Psoas muscle (tissue), 8 donors: ENCODE measurements around the gene LRRC4C. TPM values are rescaled to one million over a fixed set of nuclear protein-coding genes. Genes with fewer than 3 reads are reported as not detected.

Source experiments
- ATAC-seq, 4 donors: fragments of 200-7000 bp; cut with Tn5 transposase; one replicate each; pipeline ENCODE4 v1.9.1; 2020; ENCODE audit warnings: moderate library complexity in 3 of 4, mild to moderate bottlenecking in 2 of 4
- DNase-seq, 2 donors: peaks; one replicate each; pipeline ENCODE4 v3.0.0-alpha.2; 2020
- H3K27ac ChIP-seq: fragments of 200-600 bp; one replicate; pipeline ENCODE4 v1.8.0; 2022
- H3K27me3 ChIP-seq, 3 donors: fragments of 200-600 bp in 1 of 3; one replicate each; pipeline versions ENCODE4 v1.6.1 to v1.8.0; 2013 to 2022; ENCODE audit warnings: low read length in 2 of 3, mild to moderate bottlenecking in 2 of 3, moderate library complexity in 1 of 3; ENCODE audit not compliant: insufficient read depth in 3 of 3
- H3K36me3 ChIP-seq, 2 donors: fragments of 200-600 bp in 1 of 2; one replicate each; pipeline versions ENCODE4 v1.6.1 to v1.8.0; 2013 to 2022; ENCODE audit warnings: low read depth in 1 of 2, mild to moderate bottlenecking in 1 of 2, moderate library complexity in 1 of 2; ENCODE audit not compliant: insufficient read depth in 1 of 2
- H3K4me1 ChIP-seq: fragments of 200-600 bp; one replicate; pipeline ENCODE4 v1.8.0; 2022
- H3K4me3 ChIP-seq: fragments of 200-600 bp; one replicate; pipeline ENCODE4 v1.8.0; 2022; ENCODE audit warnings: mild to moderate bottlenecking
- H3K9me3 ChIP-seq: fragments of 200-600 bp; one replicate; pipeline ENCODE4 v1.8.0; 2022
- WGBS, 3 donors: extraction: QIAGEN DNeasy Blood & Tissue Kit; methylation state at CpG; one replicate each; pipeline versions ENCODE4 v1.1.6 to v1.1.7; 2013; 5-methylcytosine and 5-hydroxymethylcytosine counted together
- intact Hi-C, 2 donors: fragments of 100-400 bp; cut with DNase I; formaldehyde crosslinking; loops; one replicate each; pipeline versions ENCODE4 v1.11.0 to v1.14.2; 2022
- polyA plus RNA-seq, 3 donors: library from polyadenylated mRNA; stranded (reverse); fragments of 200-250 nt; gene quantifications; one replicate each; pipeline ENCODE4 v1.2.3, GENCODE V29; 2013
- total RNA-seq, 4 donors: library from RNA; stranded (reverse); fragmentation: NEBNext Ultra II Directional in 2 of 4; extraction: Animal tissue kit (Norgen Biotek cat#: 25700) in 2 of 4; gene quantifications; one replicate each; pipeline versions ENCODE4 v1.2.1 to v1.2.4, GENCODE V29; 2021 to 2023
- TF ChIP-seq, protein P1 (sequence below): fragments of 200-600 bp; IDR thresholded peaks from one replicate; pipeline ENCODE4 v1.8.0; 2022; ENCODE audit warnings: antibody characterized with exemption
- donor health status: healthy with polysubstance abuse.
- donor health status: DM: no; HTN: no; CAD: no; lungs with moderate emphysema.
- donor health status: Bipolar disorder and iron deficiency.
- donor health status: healthy.
- donor health status: DM: yes; HTN: yes; CAD: no.
- donor health status: DM: no; HTN: no; CAD: no.
- donor health status: DM: no; HTN: no; CAD: no.
- donor health status: DM: yes; HTN: yes; CAD: no.

Gene LRRC4C
- total and polyA plus RNA-seq, 7 donors, result 0.04 to 0.34 (median 0.12) TPM; not detected in 1

DNA sequence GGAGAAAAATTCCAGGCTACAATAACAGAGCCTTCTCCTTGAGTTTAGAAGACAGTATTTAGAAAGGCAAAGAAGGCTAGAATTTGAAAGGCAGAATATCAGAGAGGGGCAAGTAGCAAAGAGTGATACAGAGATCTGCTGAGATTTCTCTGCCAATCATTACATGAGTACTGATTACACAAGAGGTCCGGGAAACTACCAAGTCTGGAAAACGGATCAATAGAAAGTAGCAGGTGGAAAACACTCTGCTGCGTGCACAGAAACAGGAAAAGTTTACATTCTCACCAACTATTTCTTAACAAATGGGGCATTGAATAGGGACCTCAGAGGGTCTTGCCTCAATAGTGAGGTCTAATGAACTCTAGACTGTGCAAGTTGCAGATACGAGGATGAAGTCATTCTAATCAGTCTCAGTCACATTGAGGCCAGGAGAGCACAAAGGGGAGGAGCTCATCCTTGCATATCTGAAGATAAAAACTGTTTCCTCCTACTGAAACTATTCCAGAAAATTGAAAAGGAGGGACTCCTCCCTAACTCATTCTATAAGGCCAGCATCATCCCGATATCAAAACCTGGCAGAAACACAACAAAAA lies 1099.2 kb downstream of the LRRC4C start:
- ATAC-seq (no peak), DNase-seq (no peak)
- WGBS, 3 donors, result 75 to 76% (median 76%) methylated on average over 5 of the region's 5 CpGs
- no peaks in the 10 kb centered on the region for H3K9me3 ChIP-seq
- no peak overlapping the region for H3K4me3 ChIP-seq
- H3K36me3 ChIP-seq, result no peaks in the 10 kb centered on the region
- no peaks in the 10 kb centered on the region for H3K4me1 ChIP-seq
- H3K27ac ChIP-seq, result no peak overlapping the region
- TF ChIP-seq, protein P1, sequence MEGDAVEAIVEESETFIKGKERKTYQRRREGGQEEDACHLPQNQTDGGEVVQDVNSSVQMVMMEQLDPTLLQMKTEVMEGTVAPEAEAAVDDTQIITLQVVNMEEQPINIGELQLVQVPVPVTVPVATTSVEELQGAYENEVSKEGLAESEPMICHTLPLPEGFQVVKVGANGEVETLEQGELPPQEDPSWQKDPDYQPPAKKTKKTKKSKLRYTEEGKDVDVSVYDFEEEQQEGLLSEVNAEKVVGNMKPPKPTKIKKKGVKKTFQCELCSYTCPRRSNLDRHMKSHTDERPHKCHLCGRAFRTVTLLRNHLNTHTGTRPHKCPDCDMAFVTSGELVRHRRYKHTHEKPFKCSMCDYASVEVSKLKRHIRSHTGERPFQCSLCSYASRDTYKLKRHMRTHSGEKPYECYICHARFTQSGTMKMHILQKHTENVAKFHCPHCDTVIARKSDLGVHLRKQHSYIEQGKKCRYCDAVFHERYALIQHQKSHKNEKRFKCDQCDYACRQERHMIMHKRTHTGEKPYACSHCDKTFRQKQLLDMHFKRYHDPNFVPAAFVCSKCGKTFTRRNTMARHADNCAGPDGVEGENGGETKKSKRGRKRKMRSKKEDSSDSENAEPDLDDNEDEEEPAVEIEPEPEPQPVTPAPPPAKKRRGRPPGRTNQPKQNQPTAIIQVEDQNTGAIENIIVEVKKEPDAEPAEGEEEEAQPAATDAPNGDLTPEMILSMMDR, result no peak
- intact Hi-C loops, result no loop called here
- H3K27me3 ChIP-seq, result no peaks in the 10 kb centered on the region

DNA sequence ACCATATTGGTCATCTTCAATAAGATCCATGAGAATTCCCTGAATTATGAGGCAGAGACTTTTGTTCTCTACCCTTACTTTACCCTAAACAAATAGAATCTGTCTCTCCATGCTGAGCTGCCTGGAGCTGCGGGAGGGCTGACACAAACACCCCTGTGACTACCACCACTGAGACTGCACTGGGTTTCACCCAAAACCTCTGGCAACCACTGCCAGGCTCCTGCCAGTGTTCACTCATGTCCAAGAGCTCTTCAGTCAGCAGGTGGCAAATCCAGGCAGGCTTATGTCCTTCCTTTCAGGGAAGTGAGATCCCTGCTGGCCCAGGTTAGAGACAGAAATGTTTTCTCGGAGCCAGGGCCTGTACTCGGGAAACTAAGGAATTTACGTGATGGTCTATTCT lies 1105.3 kb downstream of the LRRC4C start:
- 87 to 94% (median 92%) methylated on average over 4 of the region's 4 CpGs for WGBS, 3 donors
- ATAC-seq, result no peak
- no peak for DNase-seq
- H3K36me3 ChIP-seq, result no peaks in the 10 kb centered on the region
- no peaks in the 10 kb centered on the region for H3K9me3 ChIP-seq
- no peak overlapping the region for H3K4me3 ChIP-seq
- intact Hi-C loops, result no loop called here
- no peak overlapping the region for H3K27ac ChIP-seq
- TF ChIP-seq, protein P1, result no peak
- H3K27me3 ChIP-seq, result no peaks in the 10 kb centered on the region
- H3K4me1 ChIP-seq, result no peaks in the 10 kb centered on the region

DNA sequence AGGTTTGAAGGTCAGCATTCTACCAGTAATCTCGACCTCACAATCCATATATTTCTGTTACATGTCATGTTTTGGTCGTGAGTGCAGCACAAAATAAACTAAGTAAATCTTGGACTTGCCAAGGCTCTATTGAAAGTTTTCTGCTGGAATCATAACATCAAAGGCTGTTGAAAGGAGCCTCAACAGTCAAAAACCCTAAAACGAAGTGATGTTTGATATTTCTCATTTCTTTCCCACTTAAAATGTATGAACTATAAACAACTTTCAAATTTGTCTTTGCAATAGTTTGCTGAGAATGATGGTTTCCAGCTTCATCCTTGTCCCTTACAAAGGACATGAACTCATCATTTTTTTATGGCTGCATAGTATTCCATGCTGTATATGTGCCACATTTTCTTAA lies 1118.5 kb downstream of the LRRC4C start:
- 57 to 60% (median 60%) methylated on average over 3 of the region's 3 CpGs for WGBS, 3 donors
- TF ChIP-seq, protein P1, result no peak
- H3K27me3 ChIP-seq, result no peaks in the 10 kb centered on the region
- ATAC-seq (no peak), DNase-seq (no peak)
- no peaks in the 10 kb centered on the region for H3K4me1 ChIP-seq
- no peaks in the 10 kb centered on the region for H3K36me3 ChIP-seq
- intact Hi-C loops, result no loop called here
- H3K27ac ChIP-seq, result no peak overlapping the region
- H3K9me3 ChIP-seq, result no peaks in the 10 kb centered on the region
- H3K4me3 ChIP-seq, result no peak overlapping the region

DNA sequence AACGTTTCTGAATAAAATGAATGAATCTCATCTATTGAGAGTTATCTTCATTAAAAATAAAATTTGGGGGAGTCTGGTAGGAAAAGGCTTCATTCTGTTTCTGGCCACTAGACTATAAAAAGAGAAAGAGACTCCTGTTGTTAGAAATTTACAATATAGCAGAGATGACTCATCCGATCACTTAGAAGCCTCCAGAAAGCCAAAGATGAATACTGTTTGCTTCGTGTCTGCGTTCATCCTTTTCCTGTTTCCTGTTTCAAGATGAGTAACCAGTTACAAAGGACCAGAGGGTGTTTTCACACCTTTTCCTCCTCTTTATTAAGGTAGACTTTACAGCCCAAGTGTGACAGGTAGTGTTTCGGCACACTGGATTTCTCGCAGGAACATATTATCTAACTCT lies 1120.7 kb downstream of the LRRC4C start:
- Histone ChIP-seq H3K27me3 (no peaks in the 10 kb centered on the region), H3K4me3 (no peak overlapping the region), H3K36me3 (no peaks in the 10 kb centered on the region), H3K27ac (no peak overlapping the region), H3K9me3 (no peaks in the 10 kb centered on the region), H3K4me1 (no peaks in the 10 kb centered on the region)
- intact Hi-C loops, result no loop called here
- WGBS, 3 donors, result 70 to 75% (median 72%) methylated on average over 6 of the region's 6 CpGs
- TF ChIP-seq, protein P1, result no peak
- ATAC-seq (no peak), DNase-seq (no peak)

DNA sequence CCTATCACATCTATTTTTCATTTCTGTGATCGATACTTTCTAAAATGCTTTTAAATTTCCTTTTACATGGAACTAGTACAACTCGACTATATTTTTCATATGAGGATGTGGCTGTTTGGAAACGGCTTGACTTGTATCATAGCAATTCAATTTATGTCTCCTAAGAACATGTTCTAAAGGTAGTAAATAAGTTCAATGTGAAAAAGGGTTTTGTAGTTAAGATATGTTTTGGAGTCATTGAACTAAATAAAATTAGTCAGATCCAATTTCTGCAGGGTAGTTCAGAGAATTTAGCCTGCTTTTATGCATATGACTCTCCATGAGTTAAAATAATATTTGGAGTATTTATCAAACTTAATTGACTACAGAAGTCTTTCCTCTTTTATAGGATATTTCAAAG lies 1121.4 kb downstream of the LRRC4C start:
- H3K27me3 ChIP-seq, result no peaks in the 10 kb centered on the region
- TF ChIP-seq, protein P1, result no peak

More for the DNA sequence above, 1121.4 kb downstream of the LRRC4C start:
- WGBS, 3 donors, result 78 to 86% (median 80%) methylated on average over 3 of the region's 3 CpGs
- Histone ChIP-seq H3K4me3 (no peak overlapping the region), H3K36me3 (no peaks in the 10 kb centered on the region), H3K9me3 (no peaks in the 10 kb centered on the region), H3K4me1 (no peaks in the 10 kb centered on the region), H3K27ac (no peak overlapping the region)
- no peak for DNase-seq
- ATAC-seq, result no peak
- intact Hi-C loops, result no loop called here
